HG03460 (cell line): ENCODE results near the gene L3MBTL4.
"Not testable (repeated sequence)": the region's sequence is repeated elsewhere in the genome, so short reads cannot be mapped to it uniquely, and the experiment has no call there.

Experiments
- ATAC-seq: cut with Tn5 transposase; IDR thresholded peaks from one replicate; pipeline ENCODE4 v1.9.1; 2021; ENCODE audit not compliant: unreplicated experiment

The L3MBTL4 gene

DNA sequence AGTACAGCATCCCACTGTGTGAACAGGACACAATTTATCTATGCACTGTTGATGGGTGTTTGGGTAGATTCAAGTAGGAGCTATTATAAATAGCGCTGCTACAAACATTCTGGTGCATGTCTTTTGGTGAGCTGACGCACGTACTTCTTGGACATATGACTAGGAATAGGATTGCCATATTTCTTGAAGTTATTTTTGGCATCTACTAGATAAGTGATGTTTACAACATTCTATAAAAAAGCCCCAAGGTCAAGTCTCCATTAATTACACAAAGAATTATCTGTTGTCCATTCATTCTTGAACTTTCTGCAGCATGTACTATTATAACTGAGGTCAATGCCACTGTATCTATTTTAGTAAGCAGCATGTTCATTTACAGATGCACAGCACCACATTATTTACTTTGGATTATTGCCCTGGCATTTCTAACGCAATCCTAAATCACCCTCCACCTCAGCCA is 293.9 kb downstream of the L3MBTL4 start:
- no peak for ATAC-seq

DNA sequence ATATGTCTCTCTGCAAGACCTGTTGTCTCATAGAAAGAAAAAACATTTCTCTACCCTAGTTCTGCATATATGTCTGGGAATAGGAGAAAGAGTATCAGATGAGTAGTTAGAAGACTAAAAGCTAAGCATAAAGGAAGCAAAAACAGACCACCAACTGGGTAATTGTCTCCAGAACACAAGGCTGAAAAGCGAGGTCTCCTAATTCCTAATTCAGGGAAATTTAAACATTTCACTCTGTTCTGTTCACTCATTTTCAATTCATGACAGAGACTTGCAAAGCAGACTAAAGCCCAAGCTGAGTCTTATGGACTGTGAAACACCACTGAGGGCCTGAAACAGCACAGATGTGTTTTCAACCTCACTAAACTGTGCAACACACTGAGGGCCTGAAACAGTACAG is 294.9 kb downstream of the L3MBTL4 start:
- ATAC-seq = no peak

DNA sequence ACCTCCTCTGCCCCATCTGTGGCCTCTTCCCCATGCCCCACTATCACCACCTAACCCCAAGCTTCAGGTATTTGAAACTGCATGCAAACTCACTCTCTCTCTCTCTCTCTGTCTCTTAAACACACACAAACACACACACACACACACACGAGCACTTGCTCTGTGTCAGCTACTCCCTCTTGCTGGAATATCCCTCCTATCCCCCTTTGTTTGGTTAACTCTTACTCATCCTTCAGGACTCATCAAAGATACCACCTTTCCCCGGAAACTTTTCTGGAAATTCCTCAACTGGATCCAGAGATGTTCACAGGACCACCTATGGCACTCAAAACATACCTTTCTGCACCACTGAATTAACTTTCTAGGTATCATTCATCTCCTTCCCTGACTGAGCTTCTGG is 296.6 kb downstream of the L3MBTL4 start:
- no peak for ATAC-seq

DNA sequence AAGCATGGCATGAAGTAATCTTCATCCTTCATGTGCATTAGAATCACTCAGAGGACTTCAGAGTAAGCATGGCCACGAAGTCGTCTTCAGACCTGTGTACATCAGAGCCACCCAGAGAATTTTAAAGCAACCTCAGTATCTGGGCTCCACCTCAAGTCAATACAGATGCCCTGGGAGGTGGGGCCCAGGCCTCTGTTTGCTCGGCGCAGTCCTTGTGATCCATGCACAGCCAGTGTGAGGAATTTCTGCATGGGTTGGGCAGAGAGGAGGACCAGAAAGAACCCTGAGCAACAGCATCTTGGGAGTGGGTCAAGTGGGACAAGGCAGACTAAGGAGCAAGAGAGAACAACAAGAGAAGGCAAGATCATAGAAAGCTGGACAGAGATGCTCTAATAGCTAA is 299.0 kb downstream of the L3MBTL4 start:
- ATAC-seq = no peak

DNA sequence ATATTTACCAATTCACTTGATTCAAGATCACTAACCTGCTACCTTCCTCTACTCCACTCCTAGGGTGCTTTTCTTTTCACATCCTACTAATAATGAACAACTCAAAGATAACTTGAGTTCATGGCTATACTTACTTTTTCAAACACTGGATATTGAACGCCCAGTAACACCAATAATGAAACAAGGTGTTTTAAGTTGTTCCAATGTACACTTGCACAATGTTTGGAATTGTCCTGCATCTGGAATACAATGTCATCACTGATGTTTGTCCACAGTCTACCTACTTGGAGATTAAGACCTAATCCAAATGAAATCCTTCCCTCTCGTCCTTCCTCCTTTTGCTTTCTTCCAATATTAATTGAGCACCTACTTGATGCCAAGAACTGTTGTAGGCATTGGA is 301.1 kb downstream of the L3MBTL4 start:
- ATAC-seq = no peak

DNA sequence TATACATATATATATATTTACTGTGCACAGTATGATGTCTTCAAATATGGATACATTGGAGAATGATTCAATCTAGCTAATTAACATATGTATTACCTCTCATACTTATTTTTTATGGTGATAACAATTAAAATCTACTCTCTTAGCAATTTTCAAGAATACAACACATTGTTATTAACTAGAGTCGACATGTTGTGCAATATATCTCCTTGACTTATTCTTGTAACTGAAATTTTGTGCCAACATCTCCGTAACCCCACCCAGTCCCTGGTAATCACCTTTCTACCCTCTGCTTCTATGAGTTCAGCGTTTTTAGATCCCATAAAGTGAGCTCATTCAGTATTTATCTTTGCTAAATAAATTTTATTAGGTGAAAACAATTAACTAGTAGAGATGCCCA is 303.0 kb downstream of the L3MBTL4 start:
- no peak for ATAC-seq

DNA sequence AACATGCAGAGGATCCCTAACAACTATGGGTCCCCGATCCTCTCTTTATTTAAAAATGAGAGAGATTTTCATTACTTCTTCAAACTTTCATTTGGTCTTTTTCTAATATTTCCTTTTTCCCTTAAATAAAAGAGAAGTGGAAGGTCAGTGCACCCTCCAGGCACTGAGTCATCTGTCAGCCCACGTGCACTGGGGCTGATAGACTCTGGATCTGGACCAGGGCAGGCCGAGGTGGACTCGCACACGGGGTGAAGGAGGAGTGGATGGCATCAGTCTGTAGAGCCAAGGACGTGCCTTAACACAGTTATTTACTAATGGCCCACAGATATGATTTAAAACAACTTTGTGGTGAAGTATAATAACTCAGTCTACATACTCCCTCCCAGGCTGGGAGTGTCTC is 305.0 kb downstream of the L3MBTL4 start:
- no peak for ATAC-seq

DNA sequence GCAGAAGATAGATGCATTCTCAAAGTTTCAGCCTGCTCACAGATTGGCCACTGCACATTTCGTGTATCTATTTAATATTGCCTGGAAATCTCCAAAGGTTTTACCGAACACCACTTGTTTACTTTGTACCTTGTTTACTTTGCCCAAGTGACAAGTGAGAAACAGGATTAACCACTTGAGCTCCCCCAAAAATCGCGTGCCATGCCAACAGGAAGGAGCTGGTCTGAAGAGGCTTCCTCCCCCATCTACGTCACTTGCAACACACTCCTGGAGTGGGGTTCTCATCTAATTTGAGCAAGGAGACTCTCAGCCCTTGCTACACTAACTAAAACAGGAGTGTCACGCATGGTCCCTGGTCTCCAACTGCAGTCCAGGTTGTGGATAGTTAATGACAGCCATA is 306.9 kb downstream of the L3MBTL4 start:
- ATAC-seq = no peak

DNA sequence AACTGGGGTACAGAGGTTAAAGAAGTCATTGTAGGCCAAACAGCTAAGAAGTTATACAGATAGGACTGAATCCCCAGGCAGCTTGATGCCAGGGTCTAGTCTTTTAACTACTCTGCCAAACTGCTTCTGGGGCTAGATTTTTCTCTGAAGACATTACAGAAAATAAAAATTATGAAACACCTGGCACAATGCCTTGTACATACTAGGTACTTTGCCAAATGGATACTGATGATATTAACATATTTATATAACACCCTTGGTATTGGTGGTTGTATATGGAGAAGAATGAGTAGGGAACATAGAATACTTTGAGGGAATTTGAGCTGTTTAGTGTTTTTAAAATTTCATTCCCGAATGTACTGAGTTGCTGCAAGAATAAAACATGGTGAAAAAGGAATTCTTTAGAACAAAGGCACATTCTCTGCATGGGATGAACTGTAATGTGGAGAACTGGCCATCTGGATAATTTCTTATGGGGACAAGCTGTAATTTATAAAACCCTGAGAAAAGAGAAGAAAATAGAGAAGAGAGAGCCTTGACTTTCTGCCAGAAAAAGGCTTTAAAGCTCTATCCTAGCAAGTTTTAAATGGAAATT is 308.5 kb downstream of the L3MBTL4 start:
- no peak for ATAC-seq

DNA sequence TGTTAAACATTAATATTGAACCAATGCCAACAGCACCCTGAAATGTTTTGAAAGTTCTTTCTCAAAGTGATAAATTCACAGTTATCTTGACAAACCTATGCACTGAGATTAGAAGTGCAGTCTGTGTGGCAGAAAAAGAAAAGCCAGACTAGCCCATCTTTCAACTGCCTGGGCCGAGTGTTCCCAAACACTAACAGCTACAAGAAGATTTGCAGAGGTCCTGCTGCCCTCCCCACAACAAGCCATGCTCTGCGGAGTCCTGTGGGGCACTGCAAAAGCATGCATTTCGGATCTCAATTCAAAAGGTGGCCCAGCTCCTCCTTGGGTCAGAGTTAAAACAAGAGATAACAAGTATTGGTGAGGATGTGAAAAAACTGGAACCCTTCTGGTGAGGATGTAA is 311.0 kb downstream of the L3MBTL4 start:
- no peak for ATAC-seq

DNA sequence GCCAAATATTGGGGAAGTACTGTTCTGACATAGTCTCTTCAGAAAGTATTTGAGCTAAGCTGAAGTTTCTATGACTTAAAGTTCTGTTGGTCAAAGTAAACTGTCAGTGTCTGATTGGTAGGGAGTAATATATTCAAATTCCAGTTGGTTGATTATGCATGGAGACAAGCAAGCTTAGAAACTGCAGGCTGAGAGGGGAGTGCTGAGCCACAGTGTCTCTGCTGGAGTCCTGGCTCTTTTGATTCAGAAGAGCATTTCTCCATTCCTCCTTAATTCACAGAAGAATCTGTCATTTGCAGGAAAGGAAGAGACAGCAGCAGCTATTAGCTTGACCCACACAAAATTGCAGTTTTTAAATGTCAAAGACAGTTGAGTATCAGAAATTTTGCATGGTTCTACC is 318.0 kb downstream of the L3MBTL4 start:
- no peak for ATAC-seq

DNA sequence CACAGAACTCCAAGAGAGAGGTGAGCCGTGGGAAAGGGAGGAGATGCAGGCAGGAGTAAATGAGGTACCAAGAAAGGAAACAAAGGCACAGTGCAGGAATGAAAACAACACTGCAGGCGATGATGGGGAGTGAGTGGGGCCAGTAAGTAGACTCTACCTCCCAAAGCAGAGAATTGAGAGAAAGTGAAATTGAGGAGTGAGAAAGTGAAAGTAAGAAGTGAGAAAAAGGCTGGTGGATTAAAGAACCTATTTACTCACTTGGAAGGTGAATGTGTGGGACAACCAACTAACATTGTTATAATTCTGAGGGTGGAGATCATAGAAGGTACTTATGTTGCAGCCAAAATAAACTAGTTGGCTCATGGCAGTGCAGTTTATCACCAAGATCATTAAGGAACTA is 326.3 kb downstream of the L3MBTL4 start:
- ATAC-seq = no peak

DNA sequence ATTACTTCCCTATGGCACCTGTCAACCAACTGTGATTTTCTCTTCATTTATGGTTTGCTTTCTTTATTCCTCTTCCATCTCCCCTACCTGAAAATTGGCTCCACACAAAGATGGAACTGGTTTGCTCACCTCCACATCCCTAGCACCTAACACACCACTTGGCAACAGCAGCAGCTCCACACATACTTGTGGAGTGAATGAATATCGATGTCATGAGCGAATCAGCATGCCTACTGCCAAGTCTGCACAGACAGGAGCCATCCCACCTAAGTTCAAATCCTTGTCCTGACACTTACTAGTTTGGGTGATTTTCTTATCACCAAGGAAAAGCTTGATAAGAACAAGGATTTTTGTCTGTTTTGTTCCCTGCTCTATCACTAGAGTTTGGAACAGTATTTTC is 328.0 kb downstream of the L3MBTL4 start:
- no peak for ATAC-seq

DNA sequence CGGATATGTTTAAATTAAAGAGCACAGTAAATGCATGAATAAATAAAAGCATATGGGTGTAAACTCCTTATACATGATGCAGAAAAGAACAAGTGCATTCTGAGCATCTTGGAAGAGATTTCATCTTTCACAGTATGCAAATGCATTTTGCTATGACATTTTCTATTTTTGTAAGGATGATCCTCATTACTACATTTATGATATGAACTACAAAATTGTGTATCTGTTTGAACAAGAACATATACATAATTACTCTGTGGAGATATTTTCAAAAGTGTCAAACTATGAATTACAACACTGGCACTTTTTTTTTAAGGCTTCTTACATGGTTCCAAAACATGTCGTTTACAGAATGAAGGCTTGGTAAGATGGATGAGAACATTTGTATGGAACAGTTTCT is 335.3 kb downstream of the L3MBTL4 start:
- no peak for ATAC-seq

DNA sequence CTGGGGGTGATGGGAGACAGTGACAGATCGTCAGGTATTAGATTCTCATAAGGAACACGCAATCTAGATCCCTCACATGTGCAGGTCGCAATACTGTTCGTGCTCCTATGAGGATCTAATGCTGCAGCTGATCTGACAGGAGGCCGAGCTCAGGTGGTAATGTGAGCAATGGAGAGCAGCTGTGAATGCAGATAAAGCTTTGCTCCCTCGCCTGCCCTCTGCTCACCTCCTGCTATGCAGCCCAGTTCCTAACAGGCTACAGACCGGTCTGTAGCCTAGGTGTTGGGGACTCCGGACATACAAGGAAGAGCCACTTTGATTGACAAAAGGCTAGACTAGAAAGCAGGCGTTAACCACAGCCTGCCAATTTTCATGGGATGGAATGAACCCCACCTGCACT is 335.8 kb downstream of the L3MBTL4 start:
- no peak for ATAC-seq

DNA sequence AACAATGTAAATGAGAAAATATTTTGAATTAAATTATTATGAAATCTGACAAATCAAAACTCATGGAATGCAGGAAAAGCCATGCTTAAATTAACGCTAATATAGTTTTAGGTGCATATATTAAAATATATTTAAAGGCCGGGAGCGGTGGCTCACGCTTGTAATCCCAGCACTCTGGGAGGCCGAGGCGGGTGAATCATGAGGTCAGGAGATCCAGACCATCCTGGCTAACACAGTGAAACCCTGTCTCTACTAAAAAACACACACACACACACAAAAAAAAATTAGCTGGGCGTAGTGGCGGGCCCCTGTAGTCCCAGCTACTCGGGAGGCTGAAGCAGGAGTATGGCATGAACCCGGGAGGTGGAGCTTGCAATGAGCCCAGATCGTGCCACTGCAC is 342.3 kb downstream of the L3MBTL4 start:
- ATAC-seq = not testable (repeated sequence)

DNA sequence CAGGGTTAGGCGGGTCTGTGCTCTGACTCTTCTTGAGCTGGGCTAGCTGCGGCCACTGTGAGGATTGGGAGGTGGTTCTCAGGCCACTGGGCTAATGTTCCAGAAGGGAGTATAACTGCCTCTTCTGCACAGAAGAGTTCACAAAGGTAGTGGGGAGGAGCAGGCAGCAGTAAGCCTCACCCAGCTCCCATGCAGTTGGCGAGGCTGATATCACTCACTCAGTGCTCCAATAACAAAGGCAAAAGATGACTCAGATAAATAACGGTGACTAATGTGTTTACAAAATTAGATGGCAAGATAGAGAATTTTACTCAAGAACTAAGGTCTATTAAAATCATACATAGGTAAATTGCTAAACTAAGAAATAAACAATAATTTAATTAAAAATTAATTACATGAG is 345.2 kb downstream of the L3MBTL4 start:
- ATAC-seq = no peak

DNA sequence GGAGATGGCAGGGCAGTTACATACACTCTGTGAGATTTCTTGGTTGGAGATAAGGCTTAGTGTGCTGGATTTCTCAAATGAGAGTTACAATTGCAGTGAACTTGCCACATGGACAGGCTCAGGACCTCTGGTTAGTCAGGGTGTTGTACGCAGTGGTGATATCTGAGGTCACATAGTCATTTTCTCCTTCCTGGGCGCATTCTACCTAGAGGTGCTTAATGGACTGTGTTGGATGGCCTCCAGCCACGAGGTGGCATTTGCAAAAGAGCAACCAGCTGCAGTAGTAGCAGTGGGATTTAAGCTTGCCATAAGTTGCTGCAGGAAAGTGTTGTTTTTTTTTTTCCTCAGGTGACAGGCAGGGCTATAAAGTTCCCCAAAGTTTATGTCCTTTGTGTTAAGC is 345.6 kb downstream of the L3MBTL4 start:
- no peak for ATAC-seq

DNA sequence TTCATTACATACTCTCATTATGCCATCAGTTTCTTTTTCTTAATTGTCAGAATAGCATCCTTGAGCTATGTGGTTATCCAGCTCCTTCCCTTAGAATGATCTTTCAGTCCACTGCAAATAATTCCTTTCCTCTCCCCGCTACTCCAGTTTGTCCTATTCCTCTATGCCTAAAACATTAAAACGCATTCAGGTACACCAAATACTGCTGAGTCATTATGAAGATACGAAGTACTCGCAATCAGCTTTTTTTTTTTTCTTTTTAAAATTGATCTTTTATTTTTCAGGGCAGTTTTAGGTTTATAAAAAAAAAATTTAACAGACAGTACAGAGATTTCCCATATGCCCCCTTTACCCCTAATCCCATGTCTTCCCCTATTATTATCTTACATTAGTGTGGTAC is 354.6 kb downstream of the L3MBTL4 start:
- no peak for ATAC-seq

DNA sequence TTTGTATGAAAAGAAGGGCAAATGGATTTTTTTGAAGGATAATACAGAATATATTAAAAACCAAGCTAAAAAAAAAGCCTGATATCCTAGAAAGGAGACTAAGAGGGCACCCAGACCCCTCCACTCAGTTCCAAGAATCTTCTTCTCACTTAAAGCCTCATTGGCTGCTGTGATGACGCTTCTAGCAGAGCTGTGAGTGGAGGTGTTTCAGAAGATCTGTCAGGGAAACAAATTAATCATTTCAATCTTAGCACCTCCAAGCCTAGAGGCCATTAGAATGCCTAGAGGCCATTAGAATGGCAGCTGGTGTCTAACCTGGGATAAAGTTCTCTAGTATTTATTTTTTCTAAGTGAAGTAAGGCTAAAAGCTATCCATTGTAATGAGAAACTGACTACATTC is 355.2 kb downstream of the L3MBTL4 start:
- no peak for ATAC-seq

DNA sequence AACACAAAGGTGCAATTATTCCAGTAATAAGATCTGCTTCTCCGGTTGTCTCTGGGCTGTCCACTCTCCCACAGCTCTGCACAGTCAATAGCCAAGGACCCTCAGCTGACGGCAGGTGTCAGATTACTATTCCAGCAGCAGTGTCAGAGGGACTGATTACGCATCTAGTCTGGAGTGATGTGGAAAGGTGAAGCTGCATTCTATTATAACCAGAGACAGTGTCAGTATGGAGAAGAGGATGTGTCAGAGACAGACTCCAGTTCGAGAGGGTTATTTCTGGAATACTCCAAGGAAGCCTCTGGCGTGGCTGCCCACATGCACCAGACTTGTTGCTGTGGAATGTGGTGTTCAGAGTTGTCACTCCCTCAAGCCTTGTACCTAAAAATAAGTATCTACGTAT is 355.8 kb downstream of the L3MBTL4 start:
- no peak for ATAC-seq

DNA sequence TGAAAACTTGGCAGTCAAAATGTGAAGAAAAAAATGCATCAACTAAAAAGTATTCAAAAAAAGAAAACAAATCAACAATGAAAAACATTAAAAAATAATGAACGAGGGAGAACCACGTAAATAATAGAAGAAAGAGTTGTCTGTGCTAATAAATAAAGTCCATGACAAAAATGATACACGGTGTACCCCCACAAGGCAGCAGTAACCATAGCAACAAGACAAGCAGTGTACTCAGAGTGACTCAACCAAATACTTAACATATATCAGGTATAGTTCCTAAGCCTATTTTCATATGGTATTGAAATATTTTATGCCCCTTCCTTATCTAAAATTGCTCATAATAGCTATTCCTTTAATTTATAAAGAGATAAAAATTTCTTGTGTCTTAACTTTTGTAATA is 357.1 kb downstream of the L3MBTL4 start:
- no peak for ATAC-seq

DNA sequence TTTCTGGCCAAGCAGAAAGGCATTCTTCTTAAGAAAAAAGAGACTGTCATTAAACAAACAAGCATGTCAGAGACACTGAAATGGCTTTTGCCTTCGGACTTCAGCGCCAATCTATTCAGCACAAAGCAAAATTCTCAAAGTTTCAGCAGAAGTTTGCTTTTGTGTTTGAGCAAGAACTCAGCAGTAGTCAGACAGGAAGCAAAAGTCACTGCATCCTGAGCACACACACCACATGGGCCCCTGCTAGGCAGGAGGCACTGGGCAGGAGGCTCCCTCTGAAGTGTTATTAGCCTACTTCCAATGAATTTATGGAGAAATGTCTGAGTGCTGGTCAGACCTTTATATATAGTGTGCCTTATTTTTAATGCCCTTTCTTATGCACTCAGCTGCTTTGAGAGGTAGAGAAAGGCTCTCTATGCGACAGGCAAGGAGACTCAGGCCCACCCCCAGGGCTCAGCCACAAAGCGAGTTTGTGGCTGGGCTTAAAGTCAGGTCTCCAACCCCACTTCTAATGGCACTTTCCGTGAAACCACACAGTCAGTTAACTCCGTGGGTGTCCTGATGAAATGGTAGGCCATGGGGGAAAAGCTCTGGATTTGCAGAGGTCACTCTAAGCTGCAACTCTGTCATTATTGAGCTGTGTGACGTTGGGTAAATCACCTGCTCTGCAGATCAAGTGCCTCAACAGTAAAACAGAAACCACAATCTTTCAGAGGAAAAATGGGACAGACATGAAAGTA is 358.4 kb downstream of the L3MBTL4 start:
- ATAC-seq = no peak
